Central memory CD8-positive, alpha-beta T cell (primary cell): Measurements from ENCODE around the gene DDX52.

Experiments used
- ATAC-seq: fragments of 150-1000 bp; cut with Tn5 transposase; replicated peaks from 2 replicates; pipeline ENCODE4 v1.10.0; 2022; ENCODE audit warnings: mild to moderate bottlenecking, moderate FRiP score, moderate number of reproducible peaks; ENCODE audit not compliant: poor library complexity, severe bottlenecking; ENCODE audit errors: extremely low read depth
- DNase-seq, 2 donors: peaks; one replicate each; pipeline ENCODE4 v3.0.0; 2021; ENCODE audit warnings: low spot score in 2 of 2
- H3K27ac Mint-ChIP-seq: one replicate; pipeline ENCODE4 v1.8.0; 2022; ENCODE audit warnings: low read depth, mild to moderate bottlenecking, moderate library complexity, mixed read lengths
- H3K27me3 Mint-ChIP-seq: one replicate; pipeline ENCODE4 v1.8.0; 2022; ENCODE audit warnings: mixed read lengths
- H3K36me3 Mint-ChIP-seq: one replicate; pipeline ENCODE4 v1.8.0; 2022; ENCODE audit warnings: mild to moderate bottlenecking, moderate library complexity, mixed read lengths; ENCODE audit not compliant: insufficient read depth
- H3K4me1 Mint-ChIP-seq: one replicate; pipeline ENCODE4 v1.8.0; 2022; ENCODE audit warnings: mixed read lengths
- H3K4me3 Mint-ChIP-seq: one replicate; pipeline ENCODE4 v1.8.0; 2022; ENCODE audit warnings: mild to moderate bottlenecking, moderate library complexity, mixed read lengths
- H3K9me3 Mint-ChIP-seq: one replicate; pipeline ENCODE4 v1.8.0; 2022; ENCODE audit warnings: mixed read lengths

DDX52 gene

DNA sequence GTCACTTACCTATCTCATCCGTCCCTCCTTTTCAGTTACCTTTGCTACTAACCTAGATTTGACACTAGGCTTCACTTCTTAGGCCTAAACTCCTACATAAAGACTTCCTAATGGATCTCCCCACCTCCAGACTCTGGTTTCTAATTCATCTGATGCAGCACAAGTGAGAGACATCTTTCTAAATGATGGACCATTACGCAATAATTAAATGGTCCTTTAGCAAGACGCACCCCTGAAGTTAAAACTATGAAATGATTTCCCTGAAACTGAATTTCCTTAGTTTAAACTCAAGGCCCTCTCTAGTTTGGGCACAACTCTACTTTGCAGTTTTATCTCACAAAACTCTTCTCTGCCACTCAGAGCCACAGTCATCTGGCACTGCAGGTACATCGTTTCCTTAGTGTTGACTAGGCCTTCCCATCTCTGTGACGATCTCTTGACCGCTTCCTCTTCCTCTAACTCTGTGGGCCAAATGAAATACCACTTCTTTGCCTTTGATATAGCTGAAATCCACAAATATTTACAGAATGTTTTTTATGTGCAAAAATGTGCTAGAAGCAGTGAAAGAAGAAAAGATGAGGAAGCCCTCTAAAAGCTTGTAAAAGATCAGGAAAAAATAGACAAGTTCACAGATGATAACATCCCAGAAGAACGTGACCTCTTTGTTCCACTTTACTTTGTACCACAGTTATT is 37.3 kb downstream of the DDX52 start:
- ATAC-seq (peak; percentile 30), DNase-seq (peak in 1 of 2 donors; percentile 30)
- H3K4me3 Mint-ChIP-seq, result peak overlapping the region; percentile 76
- H3K27me3 Mint-ChIP-seq, result no peaks in the 10 kb centered on the region
- H3K4me1 Mint-ChIP-seq, result peaks cover 42% of the 10 kb centered on the region
- H3K27ac Mint-ChIP-seq, result peak overlapping the region; percentile 84
- H3K9me3 Mint-ChIP-seq, result no peaks in the 10 kb centered on the region
- H3K36me3 Mint-ChIP-seq, result peaks cover 11% of the 10 kb centered on the region

DNA sequence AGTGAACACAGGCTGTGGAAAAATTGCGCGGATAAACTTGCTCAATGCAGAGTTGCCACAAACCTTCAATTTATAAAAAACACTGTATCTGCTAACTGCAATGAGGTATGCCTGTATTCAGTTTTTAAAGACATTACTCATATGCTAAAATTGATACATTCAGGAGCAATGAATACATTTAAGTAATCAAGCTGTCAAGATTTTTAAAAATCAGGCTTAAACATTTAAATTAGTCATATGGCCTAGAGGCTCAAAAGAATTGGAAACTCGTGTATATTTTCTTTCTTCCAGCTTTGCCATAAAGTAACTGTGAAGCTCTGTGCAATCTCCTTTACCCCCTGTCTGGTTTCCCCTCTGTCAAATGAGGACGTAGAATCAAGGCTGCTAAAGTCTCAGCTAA is 38.2 kb downstream of the DDX52 start:
- peaks cover 15% of the 10 kb centered on the region for H3K36me3 Mint-ChIP-seq
- H3K4me3 Mint-ChIP-seq, result peak overlapping the region; percentile 76
- H3K9me3 Mint-ChIP-seq, result no peaks in the 10 kb centered on the region
- ATAC-seq (no peak), DNase-seq (no peak)
- H3K4me1 Mint-ChIP-seq, result peaks cover 48% of the 10 kb centered on the region
- peak overlapping the region; percentile 84 for H3K27ac Mint-ChIP-seq
- no peaks in the 10 kb centered on the region for H3K27me3 Mint-ChIP-seq

DNA sequence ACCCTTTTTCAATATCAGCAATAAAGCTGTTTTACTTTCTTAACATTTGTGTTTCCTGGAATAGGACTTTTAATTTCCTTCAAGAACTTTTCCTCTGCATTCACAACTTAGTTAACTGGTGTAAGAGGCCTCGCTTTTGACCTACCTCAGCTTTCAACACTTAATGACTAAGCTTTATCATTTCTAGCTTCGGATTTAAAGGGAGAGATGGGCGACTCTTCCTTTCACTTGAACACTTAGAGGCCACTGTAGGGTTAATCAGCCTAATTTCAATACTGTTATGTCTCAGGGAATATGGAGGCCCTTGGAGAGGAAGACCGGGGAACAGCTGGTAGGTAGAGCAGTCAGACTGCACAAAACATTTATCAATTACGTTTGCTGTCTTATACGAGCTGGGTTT is 38.7 kb downstream of the DDX52 start:
- ATAC-seq, result no peak
- Mint-ChIP-seq H3K9me3 (no peaks in the 10 kb centered on the region), H3K36me3 (peaks cover 17% of the 10 kb centered on the region), H3K4me3 (peak overlapping the region; percentile 76), H3K27ac (peak overlapping the region; percentile 84), H3K4me1 (peaks cover 51% of the 10 kb centered on the region), H3K27me3 (no peaks in the 10 kb centered on the region)
- DNase-seq, result no peak

DNA sequence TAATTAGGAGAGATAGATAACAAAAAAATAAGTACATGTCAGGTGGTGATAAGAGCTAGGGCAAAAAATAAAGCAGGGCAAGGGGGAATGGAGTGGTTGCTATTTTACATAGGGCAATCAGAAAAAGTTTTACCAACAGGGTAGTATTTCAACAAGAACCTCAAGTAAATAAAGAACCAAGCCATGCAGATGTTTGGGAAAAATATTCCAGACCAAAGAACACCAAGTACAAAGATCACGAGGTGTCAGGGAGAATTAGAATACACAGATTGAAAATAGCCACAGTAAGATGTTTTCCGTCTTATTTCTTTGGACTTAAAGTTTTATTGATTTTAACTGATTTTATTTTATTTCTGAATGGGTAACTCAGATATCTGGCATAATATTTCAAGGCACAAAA is 45.1 kb downstream of the DDX52 start:
- ATAC-seq, result no peak
- DNase-seq, result no peak
- no peaks in the 10 kb centered on the region for H3K9me3 Mint-ChIP-seq

DNA sequence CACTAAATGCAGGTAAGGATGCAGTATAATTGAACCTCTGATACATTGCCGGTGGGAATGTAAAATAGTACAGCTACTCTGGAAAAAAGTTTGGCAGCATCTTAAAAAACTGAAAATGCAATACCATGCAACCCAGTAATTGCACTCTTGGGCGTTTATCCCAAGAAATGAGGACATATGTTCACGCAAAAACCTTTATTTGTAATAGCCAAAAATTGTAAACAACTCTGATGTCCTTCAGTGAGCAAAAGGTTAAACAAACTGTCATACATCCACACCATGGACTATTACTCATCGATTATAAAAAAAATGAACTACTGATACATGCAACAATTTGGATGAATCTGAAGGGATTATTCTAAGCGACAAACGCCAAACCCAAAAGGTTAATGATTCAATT is 51.0 kb downstream of the DDX52 start:
- peaks cover 75% of the 10 kb centered on the region for H3K36me3 Mint-ChIP-seq
- no peak overlapping the region for H3K27ac Mint-ChIP-seq

More for the DNA sequence above, 45.1 kb downstream of the DDX52 start:
- Mint-ChIP-seq H3K4me1 (peaks cover 58% of the 10 kb centered on the region), H3K36me3 (peaks cover 58% of the 10 kb centered on the region), H3K27ac (peak overlapping the region; percentile 39), H3K4me3 (no peak overlapping the region), H3K27me3 (no peaks in the 10 kb centered on the region)

DNA sequence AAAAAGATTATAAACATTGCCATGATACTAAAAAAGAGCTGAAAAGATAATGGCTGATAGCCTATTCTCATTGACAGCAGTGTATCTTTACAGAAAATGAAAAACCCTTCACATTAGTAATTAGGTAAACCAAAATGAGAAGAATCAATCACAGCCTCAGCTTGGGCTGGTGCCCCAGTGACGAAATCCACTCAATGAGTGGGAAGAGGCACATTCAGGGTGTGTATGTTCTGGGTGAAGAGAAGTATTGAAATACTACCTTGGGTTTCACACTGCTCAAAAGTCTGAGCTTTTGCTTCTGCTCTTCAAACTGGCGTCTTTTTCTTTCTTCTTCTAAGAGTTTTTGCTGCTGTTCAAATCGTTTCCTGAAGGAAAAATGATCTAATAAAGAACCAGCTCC is 58.2 kb downstream of the DDX52 start:
- peaks cover 77% of the 10 kb centered on the region for H3K36me3 Mint-ChIP-seq
- no peak overlapping the region for H3K4me3 Mint-ChIP-seq
- H3K27ac Mint-ChIP-seq, result peak overlapping the region; percentile 80
- peaks cover 23% of the 10 kb centered on the region for H3K4me1 Mint-ChIP-seq
- no peak for ATAC-seq
- no peaks in the 10 kb centered on the region for H3K9me3 Mint-ChIP-seq
- H3K27me3 Mint-ChIP-seq, result no peaks in the 10 kb centered on the region
- no peak for DNase-seq

More for the DNA sequence above, 51.0 kb downstream of the DDX52 start:
- no peaks in the 10 kb centered on the region for H3K9me3 Mint-ChIP-seq
- H3K4me1 Mint-ChIP-seq, result peaks cover 55% of the 10 kb centered on the region
- ATAC-seq (no peak), DNase-seq (no peak)
- no peak overlapping the region for H3K4me3 Mint-ChIP-seq
- H3K27me3 Mint-ChIP-seq, result no peaks in the 10 kb centered on the region

DNA sequence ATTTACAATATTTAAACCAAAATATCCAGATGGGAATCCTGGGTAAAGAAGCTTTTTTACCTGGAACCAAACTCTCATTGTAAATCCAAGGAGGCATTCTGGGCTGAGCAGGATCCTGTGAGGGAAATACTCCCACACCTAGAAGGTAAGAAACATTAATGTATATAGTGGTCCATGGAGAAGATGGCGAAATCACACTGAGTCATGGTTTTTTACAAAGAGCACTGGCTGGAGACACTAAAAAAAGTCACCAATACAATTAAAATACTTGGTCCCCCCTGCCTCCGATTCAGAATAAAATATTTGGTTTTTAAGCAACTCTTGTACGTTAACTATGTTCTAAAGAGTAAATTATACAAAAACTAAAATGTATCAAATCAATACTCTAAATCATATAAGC is 67.0 kb downstream of the DDX52 start:
- DNase-seq (no peak), ATAC-seq (no peak)
- H3K27me3 Mint-ChIP-seq, result no peaks in the 10 kb centered on the region
- H3K4me3 Mint-ChIP-seq, result no peak overlapping the region
- H3K27ac Mint-ChIP-seq, result no peak overlapping the region
- no peaks in the 10 kb centered on the region for H3K9me3 Mint-ChIP-seq
- H3K4me1 Mint-ChIP-seq, result peaks cover 16% of the 10 kb centered on the region
- H3K36me3 Mint-ChIP-seq, result peaks cover 62% of the 10 kb centered on the region

DNA sequence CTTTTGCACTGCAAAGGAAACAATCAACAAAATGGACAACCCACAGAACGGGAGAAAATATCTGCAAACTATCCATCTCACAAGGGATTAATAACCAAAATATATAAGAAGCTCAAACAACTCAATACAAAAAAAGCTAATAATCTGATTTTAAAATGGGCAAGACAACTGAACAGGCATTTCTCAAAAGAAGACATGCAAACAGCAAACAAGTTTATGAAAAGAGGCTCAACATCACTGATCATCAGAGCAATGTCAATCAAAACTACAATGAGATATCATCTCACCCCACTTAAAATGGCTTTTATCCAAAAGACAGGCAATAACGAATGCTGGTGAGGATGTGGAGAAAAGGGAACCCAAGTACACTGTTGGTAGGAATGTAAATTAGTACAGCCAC is 68.8 kb downstream of the DDX52 start:
- peaks cover 63% of the 10 kb centered on the region for H3K36me3 Mint-ChIP-seq
- ATAC-seq (no peak), DNase-seq (no peak)
- no peaks in the 10 kb centered on the region for H3K27me3 Mint-ChIP-seq
- no peaks in the 10 kb centered on the region for H3K9me3 Mint-ChIP-seq
- H3K4me1 Mint-ChIP-seq, result peaks cover 16% of the 10 kb centered on the region
- H3K27ac Mint-ChIP-seq, result peak overlapping the region; percentile 25
- H3K4me3 Mint-ChIP-seq, result no peak overlapping the region

DNA sequence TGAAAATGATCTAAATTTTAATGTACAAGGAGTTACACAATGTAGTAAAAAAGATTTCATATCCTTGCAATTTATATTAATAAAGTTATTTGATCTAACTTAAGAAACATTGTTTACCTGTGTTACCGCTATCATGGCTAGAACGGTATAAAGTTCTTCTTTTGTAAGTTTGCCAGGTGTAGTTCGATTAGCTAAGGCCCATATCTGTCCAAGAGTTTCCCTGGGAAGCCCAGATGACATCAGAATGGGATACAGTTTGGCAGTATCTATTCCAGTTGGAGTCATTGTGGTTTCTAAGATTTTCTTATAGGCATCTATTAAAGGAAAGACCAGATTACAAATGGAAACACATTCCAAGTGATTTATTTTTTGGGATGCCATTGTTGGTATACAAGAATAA is 71.6 kb downstream of the DDX52 start:
- Mint-ChIP-seq H3K27ac (no peak overlapping the region), H3K4me3 (no peak overlapping the region), H3K36me3 (peaks cover 70% of the 10 kb centered on the region), H3K27me3 (no peaks in the 10 kb centered on the region), H3K4me1 (peaks cover 29% of the 10 kb centered on the region), H3K9me3 (no peaks in the 10 kb centered on the region)
- DNase-seq (no peak), ATAC-seq (no peak)

DNA sequence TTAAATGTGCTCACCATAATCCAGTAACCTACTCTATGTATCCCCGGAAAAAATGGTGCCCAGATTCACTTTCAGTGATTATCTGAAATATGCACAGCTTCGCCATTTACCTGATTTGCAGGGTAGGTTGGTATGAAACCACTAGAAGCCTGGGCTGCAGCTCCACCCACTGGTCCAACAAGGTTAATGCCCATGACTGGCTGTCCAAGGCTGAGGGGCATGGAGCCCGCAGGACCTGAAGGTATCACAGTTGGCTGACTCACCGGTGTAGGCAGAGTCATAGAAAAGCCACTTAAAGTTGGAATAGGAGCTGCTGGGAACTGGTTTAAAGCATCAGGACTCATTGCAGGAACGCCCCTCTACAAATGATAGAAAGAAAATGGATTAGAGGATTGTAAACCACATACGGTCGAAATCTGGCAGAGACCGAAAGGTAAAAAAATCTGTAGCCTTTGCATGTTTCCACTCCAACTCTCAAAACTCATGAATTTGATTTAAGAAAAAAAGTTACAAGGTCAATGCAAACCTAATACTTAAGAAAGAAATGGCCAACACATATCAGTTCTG is 72.6 kb downstream of the DDX52 start:
- no peak for ATAC-seq
- Mint-ChIP-seq H3K36me3 (peaks cover 67% of the 10 kb centered on the region), H3K4me1 (peaks cover 30% of the 10 kb centered on the region), H3K27ac (no peak overlapping the region), H3K27me3 (no peaks in the 10 kb centered on the region), H3K4me3 (no peak overlapping the region), H3K9me3 (no peaks in the 10 kb centered on the region)
- no peak for DNase-seq

DNA sequence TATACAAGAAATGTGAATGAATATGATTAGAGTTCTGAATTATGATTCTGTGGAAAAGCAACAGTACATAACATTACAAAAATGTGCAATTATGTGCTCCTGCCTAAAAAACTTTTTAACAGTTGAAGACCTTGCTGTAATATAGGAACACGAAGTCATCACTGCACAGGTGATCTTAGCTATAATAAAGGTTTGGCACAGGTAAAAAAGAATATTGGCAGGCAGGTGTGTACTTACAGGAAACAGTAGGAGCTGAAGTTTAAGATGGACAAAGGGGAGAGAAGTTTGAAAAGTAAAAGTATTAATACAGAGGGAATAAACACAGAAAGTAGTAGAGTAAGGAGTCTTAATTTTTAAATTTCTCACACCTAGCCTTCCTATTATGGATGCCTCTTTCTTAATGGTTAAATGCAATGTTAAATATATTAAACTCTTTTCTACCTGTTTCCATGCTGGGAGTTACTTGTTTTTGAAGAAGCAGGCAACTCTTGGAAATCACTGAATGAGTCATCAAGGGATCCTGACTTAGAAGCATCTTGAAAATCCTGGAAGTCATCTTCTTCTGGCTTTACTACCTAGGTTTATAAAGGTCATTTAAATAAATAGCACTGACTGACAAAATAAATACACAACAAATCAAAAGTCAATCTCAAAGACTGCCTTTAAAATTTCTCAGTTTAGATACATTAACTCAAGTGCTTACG is 74.7 kb downstream of the DDX52 start:
- Mint-ChIP-seq H3K27ac (peak overlapping the region; percentile 29), H3K9me3 (no peaks in the 10 kb centered on the region), H3K36me3 (peaks cover 70% of the 10 kb centered on the region), H3K4me3 (no peak overlapping the region), H3K27me3 (no peaks in the 10 kb centered on the region), H3K4me1 (peaks cover 22% of the 10 kb centered on the region)
- ATAC-seq, result no peak
- DNase-seq, result no peak

DNA sequence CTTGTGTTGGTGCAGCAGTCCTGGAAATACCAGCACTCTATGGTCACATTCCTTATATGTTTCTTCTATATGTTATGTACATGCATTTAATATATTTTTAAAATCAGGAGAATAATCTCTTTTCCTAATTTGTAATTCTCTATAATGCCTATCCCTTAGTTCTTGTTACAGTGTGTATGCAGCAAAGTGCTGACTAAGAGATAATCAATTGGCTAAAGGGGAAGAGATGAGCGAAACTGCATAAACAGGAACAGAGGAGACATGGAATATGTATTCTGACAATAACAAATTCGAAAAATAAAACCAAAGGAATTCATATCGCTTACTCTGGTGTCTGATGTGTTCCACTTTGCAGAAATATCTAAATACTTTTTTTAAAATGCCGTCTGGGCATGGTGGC is 75.7 kb downstream of the DDX52 start:
- ATAC-seq (no peak), DNase-seq (no peak)
- H3K36me3 Mint-ChIP-seq, result peaks cover 67% of the 10 kb centered on the region
- H3K9me3 Mint-ChIP-seq, result no peaks in the 10 kb centered on the region
- no peak overlapping the region for H3K4me3 Mint-ChIP-seq
- peak overlapping the region; percentile 58 for H3K27ac Mint-ChIP-seq
- H3K27me3 Mint-ChIP-seq, result no peaks in the 10 kb centered on the region
- peaks cover 22% of the 10 kb centered on the region for H3K4me1 Mint-ChIP-seq

DNA sequence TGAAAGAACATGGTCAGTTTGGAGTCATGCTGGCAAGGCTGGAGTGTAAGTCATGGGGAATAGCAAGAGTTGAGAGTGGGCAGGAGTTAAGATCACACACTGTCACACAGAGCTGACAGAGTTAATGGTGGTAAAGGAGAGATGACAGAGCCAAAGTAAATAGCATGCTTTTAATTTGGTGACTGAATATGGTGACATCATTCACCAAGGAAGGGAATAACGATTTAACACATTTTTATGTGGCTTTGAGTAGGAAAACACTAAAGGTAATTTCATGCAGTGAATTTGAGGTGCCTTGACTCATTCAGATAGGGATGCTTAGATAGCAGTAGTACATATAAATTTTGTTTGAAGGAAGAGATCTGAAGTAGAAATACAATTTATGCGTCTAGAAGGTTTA is 76.1 kb downstream of the DDX52 start:
- DNase-seq (no peak), ATAC-seq (no peak)
- no peaks in the 10 kb centered on the region for H3K9me3 Mint-ChIP-seq
- H3K27me3 Mint-ChIP-seq, result no peaks in the 10 kb centered on the region
- H3K4me1 Mint-ChIP-seq, result peaks cover 26% of the 10 kb centered on the region
- peak overlapping the region; percentile 58 for H3K27ac Mint-ChIP-seq
- H3K36me3 Mint-ChIP-seq, result peaks cover 67% of the 10 kb centered on the region
- no peak overlapping the region for H3K4me3 Mint-ChIP-seq
